NCI-H2196 (cell line): ENCODE results near the gene KDM4C.

ENCODE experiments used
- DNase-seq: peaks from one replicate; lab custom pipeline; 2025; ENCODE audit not compliant: unreplicated experiment; lab: John Stamatoyannopoulos, UW

KDM4C gene

GRCh38 chr9:7192266-7192665 lies 434.5 kb downstream of the KDM4C start:
- DNase-seq: no peak

GRCh38 chr9:7195526-7195925 lies 437.8 kb downstream of the KDM4C start:
- no peak for DNase-seq

GRCh38 chr9:7196467-7196866 lies 438.7 kb downstream of the KDM4C start:
- DNase-seq: no peak

- DNase-seq: no peak
Measured at GRCh38 chr9:7201196-7201595, 443.4 kb downstream of the KDM4C start.

- DNase-seq: no peak
Measured at GRCh38 chr9:7205806-7206205, 448.0 kb downstream of the KDM4C start.

- no peak for DNase-seq
Measured at GRCh38 chr9:7206221-7206758, 448.5 kb downstream of the KDM4C start.

GRCh38 chr9:7209016-7209715 lies 451.4 kb downstream of the KDM4C start:
- DNase-seq: no peak

GRCh38 chr9:7209990-7210389 lies 452.2 kb downstream of the KDM4C start:
- DNase-seq: no peak

GRCh38 chr9:7210854-7211637 lies 453.3 kb downstream of the KDM4C start:
- DNase-seq: no peak

- DNase-seq: no peak
Measured at GRCh38 chr9:7211657-7212056, 453.9 kb downstream of the KDM4C start.

- no peak for DNase-seq
Measured at GRCh38 chr9:7212101-7212500, 454.3 kb downstream of the KDM4C start.

GRCh38 chr9:7216004-7216841 lies 458.4 kb downstream of the KDM4C start:
- no peak for DNase-seq

GRCh38 chr9:7223981-7224380 lies 466.2 kb downstream of the KDM4C start:
- DNase-seq: no peak
